GM15510 (cell line): Measurements from ENCODE around the gene POU3F1.

Source experiments
- POLR2A ChIP-seq: IDR thresholded peaks from 3 replicates; pipeline ENCODE4 v1.6.1; 2011; ENCODE audit warnings: borderline replicate concordance; ENCODE audit not compliant: insufficient read length; ENCODE audit errors: extremely low read depth

The POU3F1 gene

DNA sequence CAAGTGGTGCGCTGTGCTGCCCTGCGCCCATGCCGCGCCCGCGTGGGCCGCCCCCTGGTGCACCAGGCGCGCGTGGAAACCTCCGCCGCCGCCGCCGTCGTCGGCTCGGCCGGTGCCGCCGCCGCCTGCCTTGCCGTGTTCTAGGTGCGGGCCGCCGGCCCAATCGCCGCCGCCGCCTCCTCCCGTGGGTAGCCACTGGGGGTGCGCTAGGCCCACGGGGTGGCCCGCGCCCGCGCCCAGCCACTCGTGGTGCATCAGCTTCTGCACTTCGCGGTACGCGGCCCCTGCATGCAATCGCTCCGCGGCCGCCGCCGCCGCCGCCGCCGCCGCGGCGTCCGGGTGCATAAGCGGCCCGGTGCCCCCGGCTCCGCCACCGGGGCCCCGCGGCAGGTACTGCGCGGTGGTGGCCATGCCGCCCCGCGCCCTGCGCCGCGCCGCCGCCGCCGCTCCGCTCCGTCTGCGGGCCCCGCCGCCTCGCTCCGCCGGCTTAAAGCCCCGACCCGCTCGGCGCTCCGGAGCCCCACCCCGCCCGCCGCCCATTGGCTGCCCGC, at the start of gene POU3F1:
TSS of gene POU3F1 (minus strand) at position 461 of the 551 bp plus-strand sequence. CDS start at position 411, 50 bp downstream.
- TF ChIP-seq POLR2A: no peak

DNA sequence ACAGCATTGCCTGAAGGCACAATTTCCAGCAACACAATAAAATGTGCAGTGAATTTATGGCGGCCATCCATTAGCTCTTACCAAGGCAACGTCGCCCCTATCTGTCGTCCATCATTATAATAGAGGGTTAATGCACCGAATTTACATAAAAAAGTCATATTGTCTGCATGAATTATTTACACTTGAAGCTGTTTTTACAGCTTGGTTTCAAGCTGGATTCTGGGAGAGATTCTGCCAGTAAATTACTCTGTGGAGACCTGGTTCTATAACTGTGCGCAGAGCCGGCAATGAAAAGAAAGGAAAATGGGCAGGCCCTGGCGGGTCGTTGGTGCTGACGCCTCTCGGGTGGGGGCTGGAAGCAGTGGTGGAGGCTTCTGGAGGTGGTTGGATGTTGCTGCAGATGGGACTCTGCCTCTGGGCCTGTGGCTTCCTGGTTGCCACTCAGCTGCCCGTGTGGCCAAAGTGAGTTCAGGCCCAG, 48.9 kb upstream of the POU3F1 start:
- no peak for TF ChIP-seq POLR2A

DNA sequence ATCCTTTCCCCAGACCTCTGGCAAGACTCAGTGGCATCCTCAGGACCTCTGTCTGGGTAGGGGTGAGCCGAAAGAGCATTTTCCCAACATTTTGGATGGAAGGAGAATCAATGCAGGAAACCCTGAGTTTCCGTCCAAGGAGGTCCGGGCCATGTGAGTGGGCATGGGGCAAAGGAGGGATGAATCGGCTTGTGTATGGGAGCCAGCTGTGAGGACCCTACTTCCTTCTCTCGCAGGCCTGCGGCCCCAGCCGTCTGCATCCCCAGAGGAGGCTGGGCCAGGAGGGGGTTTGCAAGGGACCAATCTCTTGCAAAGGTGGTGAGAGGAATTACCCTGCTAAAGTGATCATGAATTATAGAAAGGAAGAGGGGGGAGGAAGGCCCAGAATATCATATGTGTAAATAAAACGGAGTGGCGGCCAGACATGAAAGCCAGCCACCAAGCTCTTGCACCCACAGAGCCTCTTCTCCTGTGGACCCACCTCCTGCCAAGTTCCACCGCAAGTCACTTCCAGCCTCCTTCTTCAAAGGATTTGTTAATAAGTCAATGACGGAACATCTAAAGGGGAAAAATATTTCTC, 48.2 kb upstream of the POU3F1 start:
- no peak for TF ChIP-seq POLR2A

DNA sequence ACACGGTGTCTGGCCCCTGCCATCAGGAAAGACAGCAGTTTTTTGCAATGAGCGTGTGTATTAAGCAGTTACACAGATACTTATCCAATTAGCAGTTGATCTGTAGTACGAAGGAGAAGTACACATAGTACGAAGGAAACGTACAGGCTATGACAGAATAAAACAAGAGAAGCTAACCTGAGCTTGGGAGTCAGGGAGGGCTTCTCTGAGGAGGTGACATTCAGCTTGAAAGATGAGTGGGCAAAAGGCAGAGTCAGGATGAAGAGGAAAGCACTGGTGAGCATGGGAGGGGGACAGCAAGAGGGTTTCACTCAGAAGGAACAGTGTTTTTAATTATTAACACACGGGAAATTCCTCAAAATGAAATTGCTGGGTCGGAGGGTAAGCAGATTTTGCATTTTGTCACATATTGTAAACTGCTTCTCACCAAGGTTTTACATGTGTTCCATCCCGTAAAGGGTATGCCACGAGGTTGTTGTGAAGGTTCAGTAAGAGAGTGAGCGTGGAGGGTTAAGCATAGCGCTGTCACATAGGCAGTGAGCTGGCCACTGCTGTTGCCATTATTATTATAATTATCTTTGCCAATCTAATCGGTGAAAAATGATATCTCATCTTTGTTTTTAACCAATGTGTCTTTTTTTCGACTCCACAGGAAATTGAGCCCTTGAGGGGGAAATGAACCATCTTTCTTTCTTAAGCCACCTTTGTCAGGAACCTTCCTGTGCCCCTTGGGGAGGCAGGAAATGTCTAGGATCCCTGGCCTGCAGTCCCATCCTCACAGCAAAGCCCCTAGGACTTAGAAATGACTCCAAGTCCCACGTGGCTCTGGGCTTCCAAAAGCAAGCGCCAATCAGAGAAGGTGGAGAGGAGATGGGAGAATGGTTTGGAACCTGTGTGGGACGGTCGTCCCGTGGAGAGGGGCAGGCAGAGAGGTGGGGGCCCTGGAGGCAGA, 47.3 kb upstream of the POU3F1 start:
- TF ChIP-seq POLR2A: no peak

DNA sequence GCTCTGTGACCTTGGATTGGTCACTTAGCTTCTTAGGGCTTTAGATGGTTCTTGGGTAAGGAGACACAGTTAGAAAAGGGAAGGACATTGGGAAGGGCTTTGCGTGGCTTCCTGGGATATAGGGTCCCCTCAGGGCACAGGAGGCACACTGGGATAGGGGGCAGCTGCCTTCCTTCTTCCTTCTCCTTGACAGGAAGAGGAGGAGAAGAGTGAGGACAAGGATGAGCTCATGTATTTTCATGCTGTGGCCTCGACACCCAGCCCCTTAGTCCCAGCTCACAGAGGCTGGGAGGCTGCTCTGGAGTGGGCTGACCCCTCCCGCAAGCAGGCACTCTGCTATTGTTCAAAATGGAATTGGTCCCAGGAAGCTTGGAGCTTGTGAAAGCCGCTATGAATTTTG, 45.7 kb upstream of the POU3F1 start:
- no peak for TF ChIP-seq POLR2A

DNA sequence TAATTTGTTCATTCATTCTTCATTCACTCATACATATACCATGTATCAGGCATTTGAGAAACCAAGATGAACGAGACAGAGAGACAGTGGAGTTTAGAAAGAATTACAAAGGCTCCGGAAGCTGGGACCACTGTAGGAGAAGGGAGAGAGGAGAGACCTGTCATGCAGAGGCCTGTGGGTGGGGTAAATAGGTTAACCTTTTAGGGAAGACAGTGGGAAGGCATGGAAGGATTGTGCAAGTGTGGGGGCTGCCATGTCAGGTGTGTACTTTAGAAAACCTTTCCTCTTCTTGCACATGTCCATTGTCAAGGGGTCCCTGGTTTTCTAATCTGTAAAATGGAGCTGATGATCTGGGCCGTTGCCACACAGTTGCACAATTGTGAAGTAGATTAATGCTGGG, 44.2 kb upstream of the POU3F1 start:
- no peak for TF ChIP-seq POLR2A

DNA sequence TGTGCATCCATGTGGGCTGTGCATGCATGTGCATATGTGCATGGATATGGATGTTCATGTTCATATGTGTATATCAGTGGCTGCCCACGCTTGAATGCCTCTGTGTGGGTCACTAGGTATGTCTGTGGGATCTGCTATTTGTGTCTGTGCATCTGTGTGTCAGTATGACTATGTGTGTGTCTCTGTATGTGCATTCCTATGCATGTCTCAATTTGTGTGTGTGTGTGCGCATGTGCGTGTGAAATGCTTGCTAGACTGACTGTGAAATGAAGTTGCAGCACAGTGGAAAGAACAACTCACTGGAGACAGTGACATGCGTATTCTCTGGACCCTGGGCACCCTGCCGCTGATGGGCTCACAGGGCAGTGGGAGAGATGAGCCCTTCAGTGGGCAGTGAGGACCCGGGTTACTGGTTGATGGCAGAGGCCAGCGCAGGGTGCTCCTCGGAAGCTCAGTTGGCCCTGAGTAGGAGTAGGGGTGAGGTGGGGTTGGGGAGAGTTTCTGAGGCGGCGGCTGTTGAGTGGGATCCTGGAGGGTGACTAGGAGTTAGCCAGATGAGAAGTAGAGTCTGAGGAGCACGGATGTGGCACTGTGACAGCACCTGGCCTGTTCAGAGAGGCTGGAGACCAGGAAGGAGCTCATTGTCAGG, 43.2 kb upstream of the POU3F1 start:
- TF ChIP-seq POLR2A: no peak

DNA sequence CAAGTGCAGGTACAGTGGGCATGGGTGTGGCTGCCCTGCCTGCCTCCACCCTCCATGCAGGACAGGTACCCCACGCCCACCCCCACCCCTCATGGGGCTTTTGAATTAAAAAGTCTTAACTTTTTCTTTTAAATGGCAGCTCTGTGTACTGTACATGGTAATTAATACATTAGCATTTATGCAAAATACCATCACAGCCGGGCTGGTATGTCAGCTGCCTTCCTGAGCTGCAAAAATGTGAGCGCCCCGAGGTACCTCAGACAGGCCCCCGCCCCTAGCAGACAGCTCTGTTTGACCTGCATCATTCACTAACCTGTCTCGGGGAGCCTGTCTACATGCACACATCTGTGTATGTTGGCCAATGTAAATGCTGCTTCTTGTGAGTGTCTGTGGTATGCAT, 42.2 kb upstream of the POU3F1 start:
- TF ChIP-seq POLR2A: no peak

DNA sequence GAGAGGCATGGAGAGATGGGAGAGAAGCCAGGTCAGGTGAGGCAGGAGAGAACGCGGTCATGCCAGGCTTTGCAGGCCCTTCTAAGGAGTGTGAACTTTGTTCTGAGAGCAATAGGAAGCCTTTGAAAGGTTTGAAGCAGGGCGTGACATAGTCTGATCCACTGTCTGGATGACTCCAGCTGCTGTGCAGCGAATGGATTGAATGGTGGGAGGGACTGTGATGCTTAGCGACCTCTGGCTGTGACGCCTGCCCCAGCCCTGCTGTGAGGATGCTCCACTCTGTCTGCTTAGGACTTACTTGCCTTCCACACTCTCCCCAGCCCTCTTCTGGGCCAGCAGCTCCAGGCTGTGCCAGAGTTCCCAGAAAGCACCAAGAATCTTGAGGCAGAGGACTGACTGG, 41.8 kb upstream of the POU3F1 start:
- TF ChIP-seq POLR2A: no peak

DNA sequence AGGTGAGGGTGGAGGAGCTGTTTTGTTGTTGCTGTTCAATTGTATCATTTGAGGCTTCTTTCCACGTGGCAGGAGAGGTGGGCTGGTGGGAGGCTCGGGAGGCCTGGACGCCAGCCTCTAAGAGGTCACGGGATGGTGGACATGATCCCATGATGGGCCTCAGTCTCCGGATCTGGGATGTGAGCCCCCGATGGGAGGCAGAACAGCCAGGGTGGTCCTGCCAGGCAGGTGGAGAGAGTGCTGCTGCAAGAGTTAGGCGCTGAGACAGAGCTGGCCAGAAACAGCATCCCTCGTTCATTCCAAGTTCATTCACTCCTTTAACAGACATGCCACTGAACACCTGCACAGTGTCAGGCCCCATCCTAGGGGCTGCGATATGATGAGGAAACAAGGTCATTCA, 41.1 kb upstream of the POU3F1 start:
- no peak for TF ChIP-seq POLR2A

DNA sequence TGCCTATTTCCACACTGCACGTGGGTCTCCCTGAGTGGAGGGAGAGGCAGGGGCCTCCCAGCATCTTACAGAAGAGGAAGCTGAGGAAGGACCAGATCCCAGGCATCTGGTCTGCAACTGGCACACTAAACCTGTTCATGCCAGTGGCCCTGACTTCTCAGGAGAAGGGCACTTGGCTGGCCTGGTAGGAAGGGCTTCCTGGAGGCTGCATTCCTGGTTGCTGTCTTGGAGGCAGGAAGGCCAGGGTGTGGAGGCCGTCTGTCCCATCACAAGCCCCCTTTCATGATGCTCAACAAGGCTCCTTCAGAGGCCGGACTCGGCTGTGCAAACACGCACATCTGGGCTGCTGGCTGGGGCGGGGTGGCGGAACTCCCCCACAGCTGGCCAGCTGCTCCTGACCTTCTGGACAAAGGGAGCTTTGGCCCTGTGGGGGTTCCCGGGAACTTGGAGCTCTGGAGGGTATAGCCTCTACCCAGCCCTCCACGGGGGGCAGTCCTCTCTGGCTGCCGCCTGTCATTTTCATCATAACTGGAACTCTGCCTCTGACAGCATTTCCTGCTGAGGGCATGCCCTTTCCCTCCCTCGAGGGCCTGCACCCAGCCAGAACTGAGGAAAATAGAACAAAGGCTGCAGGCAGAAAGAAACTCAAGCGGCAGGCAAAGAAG, 39.2 kb upstream of the POU3F1 start:
- no peak for TF ChIP-seq POLR2A

DNA sequence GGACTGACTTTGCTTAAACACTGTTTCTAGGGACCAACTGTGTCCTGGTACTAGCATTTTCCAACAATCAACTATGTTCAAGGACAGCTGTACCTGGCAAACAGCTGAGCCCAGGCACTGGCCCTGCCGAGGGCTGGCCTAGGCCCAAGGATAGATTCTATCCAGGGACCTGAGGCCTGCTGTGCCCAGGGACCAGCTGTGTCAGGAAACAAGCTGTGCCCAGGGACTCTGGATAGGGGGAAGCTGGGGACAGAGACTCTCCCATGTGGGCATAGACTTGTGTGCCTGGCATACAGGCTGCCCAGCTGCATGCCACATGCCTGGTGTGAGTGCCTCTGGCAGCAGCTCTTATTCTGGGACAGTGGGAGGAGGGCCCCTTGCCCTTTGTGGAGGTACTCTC, 38.1 kb upstream of the POU3F1 start:
- no peak for TF ChIP-seq POLR2A

DNA sequence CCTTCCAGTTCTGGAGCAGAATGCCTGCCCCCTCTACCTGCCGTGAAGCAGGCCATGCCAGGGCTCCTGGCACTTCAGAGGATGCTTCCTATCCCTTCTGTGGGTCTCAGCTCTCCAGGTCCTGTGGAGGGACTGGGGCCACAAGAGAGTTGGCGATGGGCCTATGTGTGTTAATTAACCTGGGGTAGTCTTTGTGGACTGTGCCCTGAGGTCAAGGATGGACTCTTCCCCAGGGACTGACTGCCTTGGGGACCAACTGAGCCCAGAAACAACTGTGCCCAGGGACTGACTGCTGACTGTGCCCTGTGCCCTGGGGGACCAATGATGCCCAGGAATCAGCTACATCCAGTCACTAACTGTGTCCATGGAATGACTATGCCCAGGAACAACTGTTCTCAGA, 37.5 kb upstream of the POU3F1 start:
- TF ChIP-seq POLR2A: no peak

DNA sequence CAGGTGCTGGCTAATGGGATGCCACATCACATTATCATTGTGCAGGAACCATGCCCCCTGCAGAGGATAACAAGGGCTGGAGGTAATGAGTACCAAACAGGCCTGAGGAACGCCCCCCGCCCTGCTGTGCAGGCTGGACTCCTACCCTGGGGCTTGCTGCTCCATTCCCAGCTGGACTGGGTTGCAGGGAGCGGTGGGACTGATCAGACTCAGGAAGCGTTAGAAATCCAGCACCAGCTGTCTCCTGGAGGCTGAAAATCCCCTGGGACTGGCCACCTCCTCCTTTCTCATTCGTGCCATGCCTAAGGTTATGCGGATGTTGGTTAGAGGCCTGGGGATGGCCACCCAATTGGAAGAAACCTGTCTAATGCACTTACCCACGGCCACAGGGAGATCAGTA, 36.9 kb upstream of the POU3F1 start:
- TF ChIP-seq POLR2A: no peak
